ENCODE data around the gene DSTN.

DSTN gene

GRCh38 chr20:17638835-17639407 lies 69.0 kb downstream of the DSTN start:
- no peak for DNase-seq

GRCh38 chr20:17640146-17640874 lies 70.4 kb downstream of the DSTN start:
- no peak for DNase-seq

- no peak for DNase-seq
Observed at GRCh38 chr20:17640875-17641378, 71.1 kb downstream of the DSTN start.

DNA sequence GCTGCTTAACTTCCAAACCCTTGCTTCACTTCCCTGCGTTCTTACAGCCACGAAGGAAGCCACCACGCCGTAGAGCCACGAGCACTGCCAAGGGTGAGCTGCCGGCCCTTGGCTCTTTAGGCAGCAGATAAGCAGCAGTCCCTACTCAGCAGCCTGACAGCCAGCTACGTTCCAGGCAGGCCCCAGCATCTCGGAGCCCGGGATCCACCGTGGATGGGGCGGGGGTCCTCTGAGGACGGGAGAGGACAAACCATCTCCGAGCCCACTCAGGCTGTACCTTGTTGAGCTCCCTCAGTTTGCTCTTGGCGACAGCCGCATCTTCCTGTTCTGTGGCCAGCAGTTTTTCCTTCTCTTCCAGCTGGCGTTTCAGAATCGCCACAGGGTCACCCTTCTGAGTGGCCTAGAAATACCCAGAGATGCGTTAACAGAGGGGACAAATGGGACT lies 71.7 kb downstream of the DSTN start:
- DNase-seq: no peak

DNA sequence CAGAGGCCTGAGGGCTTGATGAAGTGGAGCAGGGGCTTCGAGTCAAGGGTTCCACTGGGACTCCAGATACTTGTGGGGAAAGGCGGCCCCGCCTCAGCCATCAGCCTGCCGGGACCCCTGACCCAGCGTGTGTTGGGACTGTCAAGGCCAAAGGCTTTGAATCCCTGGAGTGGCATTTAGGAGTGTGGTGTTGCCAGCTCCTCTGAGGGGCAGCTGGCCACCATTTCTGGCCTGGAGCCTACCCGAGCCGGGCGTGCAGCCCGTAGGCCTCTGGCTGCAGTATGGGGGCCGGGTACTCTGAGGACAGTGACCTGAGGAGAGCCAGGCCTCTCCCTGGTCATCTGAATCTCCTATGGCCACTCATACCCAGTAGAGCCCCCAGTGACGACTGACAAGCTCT lies 72.1 kb downstream of the DSTN start:
- no peak for DNase-seq

GRCh38 chr20:17642404-17643269 lies 72.8 kb downstream of the DSTN start:
- no peak for DNase-seq

DNA sequence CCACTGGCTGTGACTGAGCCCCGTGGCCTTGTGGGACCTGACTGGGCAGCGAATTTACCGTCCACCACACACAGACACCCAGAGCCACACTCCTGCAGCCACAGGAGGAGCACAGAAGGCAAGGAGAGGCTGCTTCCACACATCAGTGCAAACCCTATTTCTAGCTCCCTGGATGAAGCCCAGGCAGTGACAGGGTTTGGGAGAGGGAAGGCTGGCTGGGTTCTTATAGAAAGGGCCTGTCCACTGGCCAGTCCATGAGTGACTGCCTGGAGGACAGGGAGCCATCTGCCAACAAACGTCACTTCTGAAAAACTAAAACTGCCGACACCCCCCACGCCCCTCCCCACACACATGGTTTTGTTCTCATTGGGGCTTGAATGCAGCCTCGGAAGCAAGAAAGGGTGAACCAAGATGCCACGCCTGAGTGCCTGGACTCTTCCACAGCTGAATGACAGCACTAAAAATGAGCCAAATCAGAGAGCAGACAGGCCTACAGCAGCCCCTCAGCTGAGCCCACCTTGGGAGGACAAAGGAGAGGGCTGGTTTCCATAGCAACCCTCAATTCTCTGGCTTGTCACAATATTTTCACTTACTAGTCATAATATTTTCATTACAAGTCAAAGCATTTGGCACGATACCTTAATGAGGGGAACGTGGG lies 73.8 kb downstream of the DSTN start:
- no peak for DNase-seq

DNA sequence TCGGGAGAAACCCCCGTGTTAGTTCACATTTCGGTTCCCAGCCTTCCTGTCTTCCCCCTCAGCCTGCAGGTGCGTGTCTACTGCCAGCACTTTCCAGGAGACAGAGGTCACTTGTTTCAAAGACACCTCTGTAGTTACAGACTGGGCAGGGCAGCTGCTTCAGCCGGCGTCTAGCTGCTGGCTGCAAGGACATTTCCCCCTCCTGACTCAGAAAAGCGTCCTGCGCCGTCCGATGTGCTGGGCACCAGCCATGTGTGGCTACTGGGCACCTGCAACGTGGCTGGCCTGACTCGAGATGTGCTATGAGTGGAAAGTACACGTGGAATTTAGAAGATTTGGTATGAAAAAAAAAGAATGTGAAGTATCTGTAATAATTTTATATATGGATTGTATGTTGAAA lies 74.6 kb downstream of the DSTN start:
- no peak for DNase-seq

GRCh38 chr20:17645010-17645409 lies 75.1 kb downstream of the DSTN start:
- no peak for DNase-seq

DNA sequence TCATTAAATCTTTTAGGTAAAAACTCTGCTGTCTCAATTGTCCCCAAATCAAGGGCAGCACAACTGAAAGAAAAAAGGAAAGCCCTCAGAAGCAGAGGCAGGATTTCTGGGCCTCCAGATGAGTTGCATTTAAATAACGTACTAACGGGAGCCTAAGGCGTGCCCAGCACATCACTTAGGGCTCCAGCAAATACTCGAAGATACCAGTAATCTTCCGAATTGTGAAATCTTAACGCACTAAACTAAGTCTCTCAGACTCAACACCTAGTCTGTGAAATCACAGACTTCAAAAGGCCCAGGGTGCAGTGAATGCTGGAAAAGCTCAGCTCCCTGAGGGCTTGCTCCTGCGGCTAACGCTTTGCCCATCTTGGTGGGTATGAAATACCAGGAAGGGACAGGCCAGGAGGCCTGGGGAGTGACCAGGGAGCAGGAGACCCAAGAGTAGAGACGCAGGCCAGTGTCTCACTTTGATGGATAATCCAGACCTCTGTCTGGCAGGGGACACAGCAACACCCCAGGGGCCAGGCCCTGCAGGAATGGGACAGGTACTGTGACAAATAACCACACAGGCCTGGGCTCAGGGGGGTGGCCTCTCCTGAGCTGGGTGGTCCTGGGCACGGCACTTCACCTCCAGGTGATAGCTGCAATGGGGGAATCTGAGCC lies 75.8 kb downstream of the DSTN start:
- DNase-seq: no peak

DNA sequence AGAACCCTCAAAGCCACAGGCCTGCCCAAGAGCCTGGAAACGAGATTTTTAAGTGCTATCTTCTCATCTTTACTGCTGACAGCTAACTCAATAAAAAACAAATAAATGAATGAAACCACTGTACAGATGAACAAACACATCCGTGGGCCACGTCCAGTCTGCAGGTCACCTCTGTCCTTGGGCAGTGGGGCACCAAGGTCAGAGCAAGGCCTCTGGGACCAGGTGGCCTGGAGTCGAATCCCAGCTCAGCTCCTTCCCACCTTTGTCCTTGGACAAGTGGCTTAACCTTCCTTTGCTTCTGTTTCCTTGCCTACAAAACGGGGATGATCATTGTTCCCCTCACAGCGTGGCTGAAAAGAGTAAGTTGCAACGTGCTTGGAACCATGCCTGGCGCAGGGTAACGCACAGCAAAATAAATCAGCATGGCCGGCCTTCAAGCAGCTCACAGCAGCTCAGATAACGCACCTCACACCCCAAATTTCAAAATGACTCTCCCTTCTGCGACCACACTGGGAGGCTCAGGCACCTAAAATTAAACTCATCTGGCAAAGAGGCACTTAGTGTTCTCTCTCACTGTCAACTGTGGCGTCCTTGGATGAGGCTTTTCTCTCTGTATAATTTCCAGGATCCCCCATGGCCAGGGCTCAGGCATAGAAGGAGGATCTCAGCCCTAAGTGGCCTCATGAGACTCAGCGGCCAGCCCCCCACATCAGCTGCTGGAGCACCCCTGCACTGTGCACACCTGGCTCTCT lies 76.5 kb downstream of the DSTN start:
- no peak for DNase-seq

DNA sequence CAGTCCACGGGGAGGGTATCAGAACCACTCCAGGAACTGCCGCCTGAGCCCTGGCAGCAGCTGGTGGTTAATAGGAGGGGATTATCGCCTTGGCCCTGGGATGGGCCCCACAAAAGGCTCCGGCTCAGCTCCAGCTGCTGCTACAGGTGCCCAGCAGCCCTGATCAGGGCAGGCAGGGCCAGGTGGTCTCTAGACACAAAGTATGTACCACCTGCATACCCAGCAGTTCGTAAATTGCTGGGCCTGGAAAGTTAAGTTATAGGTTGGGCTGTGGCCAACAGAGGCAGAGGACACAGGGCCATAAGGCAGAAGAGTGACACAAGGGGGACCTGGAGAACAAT lies 77.1 kb downstream of the DSTN start:
- DNase-seq: peak; percentile 42

DNA sequence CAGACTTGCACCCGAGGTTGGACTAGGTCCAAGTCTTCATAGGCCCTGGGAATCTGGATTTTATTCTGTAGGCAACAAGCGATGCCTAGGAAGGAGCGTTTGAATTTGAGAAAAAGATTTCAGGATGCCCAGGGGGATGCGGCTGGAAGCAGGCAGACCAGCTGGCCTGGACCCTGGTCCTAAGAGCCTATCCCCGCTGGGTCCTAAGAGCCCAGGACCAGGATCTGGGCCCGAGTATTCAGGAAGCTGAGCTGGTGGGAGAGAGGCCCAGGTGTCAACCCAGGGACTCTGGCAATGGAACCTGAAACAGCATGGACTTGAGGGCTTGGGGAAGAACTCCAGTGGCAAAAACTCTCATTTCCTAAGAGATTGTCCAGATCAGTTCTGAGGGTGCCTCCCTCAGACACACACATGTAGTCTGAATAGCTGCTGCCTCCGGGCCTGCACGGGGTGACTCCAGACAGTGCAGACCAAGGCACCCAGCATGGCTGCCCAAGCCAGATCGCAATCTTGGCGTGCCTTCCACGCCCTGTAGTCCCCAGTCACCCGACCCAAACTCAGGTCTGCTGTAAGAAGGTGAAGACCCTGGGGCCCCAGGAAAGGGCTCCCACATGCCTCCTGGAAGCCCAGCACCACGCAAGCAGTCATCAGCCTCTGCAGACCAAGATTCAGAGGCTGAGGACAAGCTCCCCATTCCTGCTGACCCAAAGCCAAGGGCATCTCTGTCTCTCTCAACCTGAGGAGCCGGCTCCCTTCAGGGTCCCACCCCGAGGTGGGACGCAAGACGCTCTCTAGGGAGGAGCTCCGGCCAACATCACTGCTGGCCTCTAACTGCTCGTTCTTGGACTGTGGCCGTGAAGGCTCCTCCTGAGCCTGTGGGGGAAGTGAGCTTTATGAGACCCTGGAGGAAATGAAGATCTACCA lies 77.8 kb downstream of the DSTN start:
- DNase-seq: no peak

DNA sequence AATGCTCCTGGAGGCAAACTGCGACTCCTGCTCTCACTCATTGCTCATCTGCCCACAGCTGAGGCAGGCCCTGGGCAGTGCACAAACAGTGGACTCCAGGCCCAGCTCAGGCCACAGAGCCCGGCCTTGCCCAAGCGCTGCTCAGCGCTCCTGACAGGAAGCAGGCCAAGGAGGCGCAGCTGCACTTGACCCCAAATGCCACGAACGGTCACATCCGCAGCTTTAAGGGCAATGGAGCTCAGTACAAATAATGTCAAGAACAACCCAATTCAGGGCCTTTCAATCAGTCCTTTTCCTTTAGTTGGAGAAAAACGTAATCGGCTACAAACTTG lies 78.4 kb downstream of the DSTN start:
- no peak for DNase-seq

GRCh38 chr20:17648791-17649730 lies 79.2 kb downstream of the DSTN start:
- DNase-seq: no peak

DNA sequence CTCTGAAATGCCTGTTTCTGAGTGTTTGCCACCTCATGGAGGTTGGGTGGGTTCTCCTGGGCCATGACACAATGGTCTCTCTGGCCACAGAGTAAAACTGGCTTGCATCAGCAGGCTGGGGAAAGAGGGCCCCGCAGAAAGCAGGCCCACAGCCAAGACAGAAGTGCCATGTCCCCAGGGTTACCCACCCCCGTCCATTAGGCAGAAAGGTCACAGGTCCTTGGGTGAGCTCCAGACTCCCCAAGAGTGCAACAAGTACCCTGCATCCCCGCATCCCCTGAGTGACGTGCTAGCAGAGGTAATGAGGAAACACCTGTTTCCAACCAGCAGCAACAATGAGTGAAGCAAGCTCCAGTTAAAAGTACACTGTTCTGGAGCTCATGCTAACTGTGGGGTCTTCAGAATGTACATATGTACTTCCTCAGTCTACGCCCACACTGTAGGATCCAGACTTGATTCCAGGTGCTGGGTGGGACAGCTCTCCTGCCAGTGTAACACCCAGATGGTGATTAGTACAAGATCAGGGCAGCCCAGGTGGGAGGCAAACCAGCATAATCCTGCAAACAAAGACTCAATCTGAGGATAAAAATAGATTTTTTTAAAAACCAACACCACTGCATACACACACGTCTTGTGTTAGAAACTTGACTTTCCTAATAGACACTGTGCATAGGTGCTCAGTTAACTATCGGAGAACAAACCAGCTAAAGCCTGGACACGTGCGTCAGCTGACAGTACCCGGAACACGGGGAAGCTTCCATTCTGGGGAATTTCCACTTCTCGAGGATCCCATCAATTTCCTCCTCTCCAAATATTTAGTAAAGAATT lies 80.6 kb downstream of the DSTN start:
- no peak for DNase-seq

- DNase-seq: no peak
Observed at GRCh38 chr20:17651129-17651759, 81.4 kb downstream of the DSTN start.

GRCh38 chr20:17651760-17652388 lies 82.0 kb downstream of the DSTN start:
- peak; percentile 15 for DNase-seq

All from DMS 273 treated with DMSO at 0.1 percent for 48 hours (cell line).